Astrocyte of the spinal cord (primary cell): ENCODE results near the gene RASL12.
"Not testable (repeated sequence)": the region's sequence is repeated elsewhere in the genome, so short reads cannot be mapped to it uniquely, and the experiment has no call there.

Experiments
- DNase-seq: peaks from one replicate; pipeline ENCODE4 v3.0.0; 2011; ENCODE audit warnings: low read depth, low spot score
- H3K4me3 ChIP-seq: 2 replicates; pipeline ENCODE4 v1.5.1; 2011; ENCODE audit warnings: low read depth, mild to moderate bottlenecking, low read length, moderate library complexity
- CTCF ChIP-seq: IDR thresholded peaks from 2 replicates; pipeline ENCODE4 v1.5.1; 2012; ENCODE audit warnings: low read depth, mild to moderate bottlenecking, low read length, inconsistent platforms
- in situ Hi-C: cut with HindIII; loops from 2 replicates; pipeline ENCODE4 v1.10.0; 2017; ENCODE audit warnings: low sequenced_read_pairs

RASL12 gene

GRCh38 chr15:65048241-65048640 is 19.6 kb downstream of the RASL12 start:
- in situ Hi-C loops, result no loop called here
- H3K4me3 ChIP-seq, result no peak overlapping the region
- no peak for TF ChIP-seq CTCF
- no peak for DNase-seq

GRCh38 chr15:65044724-65045481 is 22.9 kb downstream of the RASL12 start, which contains the start of gene SLC51B:
Gene SLC51B, plus strand, starts transcription at chr15:65045387. Its CDS starts 4,618 bp downstream, at chr15:65050005.
- no peak within 1 kb of the TSS for H3K4me3 ChIP-seq
- TF ChIP-seq CTCF, result no peak
- in situ Hi-C loops, result no loop called here
- DNase-seq, result no peak

DNA sequence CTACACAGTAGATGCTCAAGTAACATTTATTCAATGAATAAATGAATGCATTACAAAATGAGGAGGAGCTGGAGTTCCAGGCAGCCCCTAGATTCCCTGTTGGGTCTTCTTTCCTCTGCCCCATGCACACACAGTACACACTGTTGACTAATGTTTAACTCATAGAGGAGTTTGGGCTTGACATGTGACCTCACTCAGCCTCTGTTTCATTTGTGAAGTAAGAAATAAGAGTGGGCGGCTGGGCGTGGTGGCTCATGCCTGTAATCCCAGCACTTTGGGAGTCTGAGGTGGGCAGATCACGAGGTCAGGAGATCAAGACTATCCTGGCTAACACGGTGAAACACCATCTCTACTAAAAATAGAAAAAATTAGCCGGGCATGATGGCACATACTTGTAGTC is 23.6 kb downstream of the RASL12 start:
- in situ Hi-C loops, result not testable (repeated sequence)
- peak; percentile 40 for DNase-seq

DNA sequence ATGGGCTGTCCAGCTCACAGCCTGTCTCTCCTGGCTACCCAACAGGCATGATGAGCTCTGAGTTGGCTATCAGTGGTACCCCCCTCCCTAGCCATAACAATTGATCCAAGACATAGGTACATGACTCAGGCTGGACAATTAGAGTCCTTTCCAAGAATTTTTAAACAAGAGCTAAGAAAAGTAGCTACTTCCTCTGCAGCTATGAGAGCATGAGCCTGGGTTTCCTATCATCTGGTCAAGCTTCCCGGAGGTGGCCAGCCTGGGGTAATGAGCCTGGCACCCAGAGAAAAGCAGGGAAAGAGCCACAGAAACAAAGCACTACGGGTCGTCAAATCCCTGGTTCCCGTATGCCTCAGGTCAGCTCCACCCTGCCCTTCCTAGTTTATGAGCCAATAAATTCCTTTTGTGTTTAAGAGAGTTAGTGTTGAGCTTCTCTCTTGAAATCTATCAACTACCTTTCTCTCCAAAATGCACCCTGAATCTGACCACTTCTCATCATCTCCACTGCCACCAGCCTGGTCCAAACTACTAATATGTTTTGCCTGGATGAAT is 24.9 kb downstream of the RASL12 start:
- H3K4me3 ChIP-seq, result no peak overlapping the region
- no peak for DNase-seq
- in situ Hi-C loops, result no loop called here
- TF ChIP-seq CTCF, result no peak

More for the DNA sequence above, 23.6 kb downstream of the RASL12 start:
- not testable (repeated sequence) for H3K4me3 ChIP-seq

DNA sequence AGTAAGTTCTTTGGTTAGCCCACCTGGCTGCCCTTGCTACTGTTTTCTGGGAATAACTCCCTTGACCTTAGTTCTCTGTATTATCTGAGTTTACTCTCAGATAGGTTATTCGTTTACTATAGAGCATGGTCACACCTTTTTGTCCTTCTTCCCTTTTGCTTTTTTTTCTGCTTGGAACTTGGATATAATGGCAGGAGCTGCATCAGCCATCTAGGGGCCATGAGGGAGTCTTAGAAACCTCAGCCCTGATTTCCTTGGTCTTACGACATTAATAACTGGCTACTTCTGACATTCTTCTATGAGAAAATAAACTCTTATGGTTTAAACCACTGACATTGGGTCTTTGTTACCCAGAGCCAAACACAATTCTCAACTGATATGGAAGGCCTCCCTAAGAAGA is 26.0 kb downstream of the RASL12 start:
- no peak for DNase-seq
- TF ChIP-seq CTCF, result no peak
- no peak overlapping the region for H3K4me3 ChIP-seq
- in situ Hi-C loops, result no loop called here

- no peak for DNase-seq
- H3K4me3 ChIP-seq, result no peak overlapping the region
- no peak for TF ChIP-seq CTCF
- in situ Hi-C loops, result no loop called here
Measured at GRCh38 chr15:65040461-65040860, 27.3 kb downstream of the RASL12 start.

GRCh38 chr15:65038836-65039235 is 29.0 kb downstream of the RASL12 start:
- TF ChIP-seq CTCF, result no peak
- DNase-seq, result no peak
- in situ Hi-C loops, result no loop called here
- no peak overlapping the region for H3K4me3 ChIP-seq
